Psoas muscle (tissue), 8 donors: ENCODE results near the gene HGFAC. TPM values are rescaled to one million over a fixed set of nuclear protein-coding genes. Genes with fewer than 3 reads are reported as not detected.

ENCODE experiments used
- ATAC-seq, 4 donors: fragments of 200-7000 bp; cut with Tn5 transposase; one replicate each; pipeline ENCODE4 v1.9.1; 2020; ENCODE audit warnings: moderate library complexity in 3 of 4, mild to moderate bottlenecking in 2 of 4
- DNase-seq, 2 donors: peaks; one replicate each; pipeline ENCODE4 v3.0.0-alpha.2; 2020
- H3K27ac ChIP-seq: fragments of 200-600 bp; one replicate; pipeline ENCODE4 v1.8.0; 2022
- H3K27me3 ChIP-seq, 3 donors: fragments of 200-600 bp in 1 of 3; one replicate each; pipeline versions ENCODE4 v1.6.1 to v1.8.0; 2013 to 2022; ENCODE audit warnings: low read length in 2 of 3, mild to moderate bottlenecking in 2 of 3, moderate library complexity in 1 of 3; ENCODE audit not compliant: insufficient read depth in 3 of 3
- H3K36me3 ChIP-seq, 2 donors: fragments of 200-600 bp in 1 of 2; one replicate each; pipeline versions ENCODE4 v1.6.1 to v1.8.0; 2013 to 2022; ENCODE audit warnings: low read depth in 1 of 2, mild to moderate bottlenecking in 1 of 2, moderate library complexity in 1 of 2; ENCODE audit not compliant: insufficient read depth in 1 of 2
- H3K4me1 ChIP-seq: fragments of 200-600 bp; one replicate; pipeline ENCODE4 v1.8.0; 2022
- H3K4me3 ChIP-seq: fragments of 200-600 bp; one replicate; pipeline ENCODE4 v1.8.0; 2022; ENCODE audit warnings: mild to moderate bottlenecking
- H3K9me3 ChIP-seq: fragments of 200-600 bp; one replicate; pipeline ENCODE4 v1.8.0; 2022
- CTCF ChIP-seq: fragments of 200-600 bp; IDR thresholded peaks from one replicate; pipeline ENCODE4 v1.8.0; 2022; ENCODE audit warnings: antibody characterized with exemption
- WGBS, 3 donors: extraction: QIAGEN DNeasy Blood & Tissue Kit; methylation state at CpG; one replicate each; pipeline versions ENCODE4 v1.1.6 to v1.1.7; 2013; 5-methylcytosine and 5-hydroxymethylcytosine counted together
- intact Hi-C, 2 donors: fragments of 100-400 bp; cut with DNase I; formaldehyde crosslinking; loops; one replicate each; pipeline versions ENCODE4 v1.11.0 to v1.14.2; 2022
- polyA plus RNA-seq, 3 donors: library from polyadenylated mRNA; stranded (reverse); fragments of 200-250 nt; gene quantifications; one replicate each; pipeline ENCODE4 v1.2.3, GENCODE V29; 2013
- total RNA-seq, 4 donors: library from RNA; stranded (reverse); fragmentation: NEBNext Ultra II Directional in 2 of 4; extraction: Animal tissue kit (Norgen Biotek cat#: 25700) in 2 of 4; gene quantifications; one replicate each; pipeline versions ENCODE4 v1.2.1 to v1.2.4, GENCODE V29; 2021 to 2023
- donor health status: healthy with polysubstance abuse.
- donor health status: DM: no; HTN: no; CAD: no; lungs with moderate emphysema.
- donor health status: Bipolar disorder and iron deficiency.
- donor health status: healthy.
- donor health status: DM: yes; HTN: yes; CAD: no.
- donor health status: DM: no; HTN: no; CAD: no.
- donor health status: DM: no; HTN: no; CAD: no.
- donor health status: DM: yes; HTN: yes; CAD: no.

The HGFAC gene
- total and polyA plus RNA-seq, 7 donors = 0.09 to 1.2 (median 0.39) TPM; not detected in 1

GRCh38 chr4:3464349-3464905, 22.7 kb downstream of the HGFAC start:
- Histone ChIP-seq H3K36me3 (no peaks in the 10 kb centered on the region), H3K27ac (peak overlapping the region; percentile 91), H3K27me3 (no peaks in the 10 kb centered on the region), H3K4me3 (peak overlapping the region; percentile 78), H3K4me1 (peaks cover 44% of the 10 kb centered on the region), H3K9me3 (no peaks in the 10 kb centered on the region)
- no peak for TF ChIP-seq CTCF
- ATAC-seq (peak in 1 of 4 donors; percentile 1), DNase-seq (peak; percentile 18 to 50)
- WGBS, 3 donors = 59 to 74% (median 62%) methylated on average over 14 to 15 of the region's 15 CpGs
- intact Hi-C loops = no loop called here

DNA sequence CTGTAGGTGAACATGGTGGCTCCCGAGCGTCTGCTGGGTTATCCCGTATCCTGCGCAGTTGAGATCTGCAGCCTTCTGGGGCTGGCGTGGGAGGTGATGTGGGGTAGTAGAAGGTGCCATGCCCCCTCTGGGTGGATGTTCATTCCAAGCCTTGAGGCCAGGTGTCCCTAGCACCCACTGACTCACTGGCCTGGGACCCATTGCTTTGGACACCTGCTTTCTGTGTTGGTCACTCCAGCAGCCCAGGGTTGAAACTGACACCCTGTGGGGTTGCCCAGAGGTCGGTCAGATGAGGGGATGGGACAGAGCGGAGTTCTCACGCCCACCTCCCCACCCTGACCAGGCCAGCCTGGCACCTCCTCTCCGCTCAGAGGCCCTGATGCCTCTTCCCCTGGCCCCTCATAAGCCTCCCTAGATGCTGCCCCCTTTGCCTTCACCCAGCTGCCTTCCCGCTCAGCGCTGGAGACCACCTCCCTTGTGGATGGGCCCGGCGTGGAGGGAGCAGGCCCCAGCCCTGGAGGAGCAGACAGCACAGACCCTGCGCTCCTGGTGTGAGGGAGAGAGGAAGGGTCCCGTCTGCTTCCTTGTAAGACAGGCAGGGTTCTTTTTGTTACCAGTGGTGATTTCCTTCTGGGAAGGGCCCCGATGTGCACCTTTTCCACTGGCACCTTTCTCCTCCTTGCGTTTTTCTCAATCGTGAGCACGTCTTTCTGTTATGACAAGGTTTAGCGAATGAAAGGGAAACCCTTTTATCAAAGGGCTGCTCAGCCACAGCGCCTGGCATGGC, 23.3 kb downstream of the HGFAC start:
- peak; percentile 18 to 39 (median 24) for ATAC-seq
- Histone ChIP-seq H3K4me3 (no peak overlapping the region), H3K4me1 (peaks cover 45% of the 10 kb centered on the region), H3K9me3 (no peaks in the 10 kb centered on the region), H3K27me3 (no peaks in the 10 kb centered on the region), H3K27ac (peak overlapping the region; percentile 91), H3K36me3 (no peaks in the 10 kb centered on the region)
- WGBS, 3 donors = 78 to 89% (median 81%) methylated on average over 21 of the region's 21 CpGs
- DNase-seq = peak; percentile 39 to 62
- no peak for TF ChIP-seq CTCF
- intact Hi-C loops = loop anchor here (5.0 kb wide), 2 partner anchors 48 to 123 kb away; no protein-coding TSS in a partner anchor

- ATAC-seq = peak; percentile 32 to 69 (median 44)
- intact Hi-C loops = loop anchor here (5.0 kb wide), 2 partner anchors 49 to 124 kb away; no protein-coding TSS in a partner anchor
- H3K27ac ChIP-seq = peak overlapping the region; percentile 91
- peak; percentile 40 for TF ChIP-seq CTCF
- peak; percentile 49 to 76 for DNase-seq
- H3K27me3 ChIP-seq = no peaks in the 10 kb centered on the region
- 61 to 69% (median 64%) methylated on average over 32 to 41 of the region's 41 CpGs for WGBS, 3 donors
- H3K4me1 ChIP-seq = peaks cover 45% of the 10 kb centered on the region
- no peaks in the 10 kb centered on the region for H3K9me3 ChIP-seq
- peak overlapping the region; percentile 32 for H3K4me3 ChIP-seq
- H3K36me3 ChIP-seq = no peaks in the 10 kb centered on the region
Measured at GRCh38 chr4:3465698-3466671, 24.2 kb downstream of the HGFAC start.

DNA sequence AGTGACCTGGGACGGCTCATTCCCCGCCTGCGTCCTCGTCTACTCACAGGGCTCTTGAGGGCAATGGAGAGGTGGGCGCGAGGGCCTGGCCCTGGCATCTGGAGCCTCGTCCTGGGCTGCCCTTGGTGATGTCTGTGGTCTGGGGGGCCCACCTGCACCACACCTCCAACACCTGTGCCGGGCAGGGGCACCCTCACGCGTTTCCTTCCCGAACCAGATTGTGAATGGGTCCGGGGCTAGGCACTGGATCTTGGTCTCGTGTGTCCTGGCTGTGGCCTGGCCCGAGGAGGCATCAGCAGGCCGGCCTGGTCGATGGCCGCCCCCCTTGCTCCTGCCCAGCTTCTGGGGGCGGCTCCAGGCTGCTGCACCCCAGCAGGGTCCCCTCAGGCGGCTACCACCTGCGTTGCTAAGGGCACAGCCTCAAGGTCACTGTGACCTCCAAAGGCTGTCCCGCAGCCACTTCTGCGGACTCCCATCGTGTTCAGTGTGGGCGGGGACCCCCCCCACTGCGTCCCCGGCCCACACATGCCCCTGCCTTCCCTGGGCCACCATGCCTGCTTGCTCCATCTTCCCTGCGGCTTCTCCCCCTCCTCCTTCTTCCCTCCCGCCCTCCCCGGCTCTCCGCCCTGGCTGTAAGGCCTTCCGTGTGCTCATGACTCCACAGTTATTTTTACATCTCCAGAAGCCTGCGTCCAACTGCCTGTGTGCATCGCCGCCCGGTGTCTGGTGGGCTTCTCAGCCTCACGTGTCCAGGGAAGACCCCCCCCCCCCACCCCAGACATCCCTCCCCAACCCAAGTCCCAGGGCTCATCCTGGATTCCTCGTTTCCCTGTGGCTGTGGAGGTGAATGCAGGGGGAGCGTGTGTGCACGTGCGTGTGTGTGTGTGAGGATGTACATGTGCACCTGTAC, 25.2 kb downstream of the HGFAC start:
- no peak for TF ChIP-seq CTCF
- Histone ChIP-seq H3K4me1 (peaks cover 36% of the 10 kb centered on the region), H3K36me3 (no peaks in the 10 kb centered on the region), H3K27me3 (no peaks in the 10 kb centered on the region), H3K27ac (peak overlapping the region; percentile 91), H3K9me3 (no peaks in the 10 kb centered on the region), H3K4me3 (peak overlapping the region; percentile 32)
- WGBS, 3 donors = 60 to 77% (median 62%) methylated on average over 37 to 40 of the region's 40 CpGs
- peak; percentile 27 to 75 for DNase-seq
- intact Hi-C loops = loop anchor here (5.0 kb wide), 2 partner anchors 50 to 125 kb away; no protein-coding TSS in a partner anchor
- peak; percentile 30 to 72 (median 60) for ATAC-seq
